ENCODE results near the gene MTHFS.

DNA sequence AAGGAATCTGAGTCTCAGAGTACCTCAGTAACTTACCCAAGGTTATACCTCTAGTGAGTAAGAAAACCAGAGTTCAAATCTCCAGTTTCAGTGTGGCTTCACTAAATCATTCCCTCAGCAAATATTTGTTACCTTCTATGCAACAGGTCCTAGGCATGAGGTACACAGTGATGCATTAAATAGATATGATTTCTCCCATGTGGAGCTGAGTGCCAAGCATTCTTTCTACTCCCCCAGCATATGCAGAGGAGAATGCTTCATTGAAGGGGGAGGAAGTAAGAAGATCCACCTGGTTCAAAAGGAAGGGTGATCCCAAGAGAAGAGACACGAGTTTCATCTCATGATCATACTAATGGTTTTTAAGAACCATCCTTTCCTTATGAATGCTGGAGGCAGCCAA, 6.8 kb upstream of the MTHFS start:
- TF ChIP-seq YY1 (IDR thresholded peaks at IDR 0.05; ENCODE audit: insufficient read depth, insufficient read length) (no peak), SUZ12 (IDR thresholded peaks at IDR 0.05; ENCODE audit: extremely low read depth, insufficient read depth, insufficient read length) (no peak)
